Measurements from ENCODE around the gene TMOD1. TPM values are rescaled to one million over a fixed set of nuclear protein-coding genes. Genes with fewer than 3 reads are reported as not detected.

Gene TMOD1
- polyA plus RNA-seq, 1 experiment: 0.10 TPM

DNA sequence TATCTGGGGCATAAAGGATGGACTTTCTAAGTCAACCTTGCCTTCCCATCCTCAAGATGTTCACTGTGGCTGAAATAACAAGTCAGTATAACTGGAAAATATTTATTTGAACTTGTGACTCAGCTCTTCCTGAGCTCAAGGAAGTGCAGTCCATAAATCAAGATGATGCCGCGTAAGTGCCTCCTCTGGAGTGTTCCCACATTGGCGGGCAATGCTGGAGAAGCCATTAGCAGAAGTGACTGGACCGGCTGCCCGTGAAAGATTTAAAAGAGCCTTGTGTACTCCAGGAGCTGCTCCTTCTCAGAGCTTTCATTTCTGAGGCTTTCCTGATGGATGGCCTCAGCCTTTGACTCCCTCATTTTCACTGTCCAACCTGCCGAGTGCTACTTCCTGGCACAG, 17.4 kb downstream of the TMOD1 start:
- ChIA-PET POLR2A (no interaction called here), CTCF (interaction anchor here (1.4 to 3.6 kb wide), 3 partner anchors 50 to 96 kb away, joined by 3 to 16 read pairs (median 10); no protein-coding TSS in a partner anchor)
- peak; percentile 46 for DNase-seq (ENCODE audit: low read depth, low spot score)
- Histone ChIP-seq H3K27me3 (ENCODE audit: control insufficient read depth, insufficient read depth, low read length) (peaks cover 28% of the 10 kb centered on the region), H3K27ac (ENCODE audit: low read depth, low read length) (peak overlapping the region; percentile 21), H3K4me3 (ENCODE audit: low read depth, low read length) (no peak overlapping the region), H3K9me3 (ENCODE audit: control insufficient read depth, insufficient read depth, low read length) (no peaks in the 10 kb centered on the region)
- TF ChIP-seq, protein P1, sequence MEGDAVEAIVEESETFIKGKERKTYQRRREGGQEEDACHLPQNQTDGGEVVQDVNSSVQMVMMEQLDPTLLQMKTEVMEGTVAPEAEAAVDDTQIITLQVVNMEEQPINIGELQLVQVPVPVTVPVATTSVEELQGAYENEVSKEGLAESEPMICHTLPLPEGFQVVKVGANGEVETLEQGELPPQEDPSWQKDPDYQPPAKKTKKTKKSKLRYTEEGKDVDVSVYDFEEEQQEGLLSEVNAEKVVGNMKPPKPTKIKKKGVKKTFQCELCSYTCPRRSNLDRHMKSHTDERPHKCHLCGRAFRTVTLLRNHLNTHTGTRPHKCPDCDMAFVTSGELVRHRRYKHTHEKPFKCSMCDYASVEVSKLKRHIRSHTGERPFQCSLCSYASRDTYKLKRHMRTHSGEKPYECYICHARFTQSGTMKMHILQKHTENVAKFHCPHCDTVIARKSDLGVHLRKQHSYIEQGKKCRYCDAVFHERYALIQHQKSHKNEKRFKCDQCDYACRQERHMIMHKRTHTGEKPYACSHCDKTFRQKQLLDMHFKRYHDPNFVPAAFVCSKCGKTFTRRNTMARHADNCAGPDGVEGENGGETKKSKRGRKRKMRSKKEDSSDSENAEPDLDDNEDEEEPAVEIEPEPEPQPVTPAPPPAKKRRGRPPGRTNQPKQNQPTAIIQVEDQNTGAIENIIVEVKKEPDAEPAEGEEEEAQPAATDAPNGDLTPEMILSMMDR (IDR thresholded peaks at IDR 0.05; ENCODE audit: low read depth, low read length): no peak

DNA sequence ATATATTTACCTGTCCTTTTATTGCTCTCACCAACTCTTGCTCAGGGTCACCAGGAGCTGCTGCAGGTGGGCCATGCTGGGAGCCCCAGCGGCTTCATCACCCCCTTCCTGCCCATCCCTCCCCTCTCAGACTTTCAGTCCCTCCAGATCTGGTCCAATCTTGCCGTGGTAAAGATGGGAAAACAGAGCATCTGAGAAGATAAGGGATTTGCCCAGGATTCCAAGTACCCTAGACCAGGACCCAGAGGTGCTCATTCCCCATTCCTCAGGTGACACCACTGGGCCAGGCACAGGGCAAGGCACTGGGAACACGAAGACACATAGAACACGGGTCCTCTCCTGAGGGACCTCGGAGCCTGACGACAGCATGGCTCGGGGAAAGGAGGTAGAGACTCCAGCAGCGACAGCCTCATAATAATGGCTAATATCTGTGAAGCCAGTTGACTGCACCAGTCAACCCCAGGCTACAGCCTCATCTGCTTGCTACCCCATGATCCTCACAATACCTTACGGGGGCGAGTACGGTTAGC, 18.0 kb downstream of the TMOD1 start:
- Histone ChIP-seq H3K27ac (ENCODE audit: low read depth, low read length) (no peak overlapping the region), H3K4me3 (ENCODE audit: low read depth, low read length) (no peak overlapping the region), H3K27me3 (ENCODE audit: control insufficient read depth, insufficient read depth, low read length) (peaks cover 26% of the 10 kb centered on the region), H3K9me3 (ENCODE audit: control insufficient read depth, insufficient read depth, low read length) (no peaks in the 10 kb centered on the region)
- CTCF ChIA-PET: interaction anchor here (3.6 kb wide), 1 partner anchor 79 kb away, joined by 16 read pairs; no protein-coding TSS in a partner anchor
- no peak for DNase-seq (ENCODE audit: low read depth, low spot score)
- TF ChIP-seq, protein P1 (IDR thresholded peaks at IDR 0.05; ENCODE audit: low read depth, low read length): no peak
- POLR2A ChIA-PET: no interaction called here

DNA sequence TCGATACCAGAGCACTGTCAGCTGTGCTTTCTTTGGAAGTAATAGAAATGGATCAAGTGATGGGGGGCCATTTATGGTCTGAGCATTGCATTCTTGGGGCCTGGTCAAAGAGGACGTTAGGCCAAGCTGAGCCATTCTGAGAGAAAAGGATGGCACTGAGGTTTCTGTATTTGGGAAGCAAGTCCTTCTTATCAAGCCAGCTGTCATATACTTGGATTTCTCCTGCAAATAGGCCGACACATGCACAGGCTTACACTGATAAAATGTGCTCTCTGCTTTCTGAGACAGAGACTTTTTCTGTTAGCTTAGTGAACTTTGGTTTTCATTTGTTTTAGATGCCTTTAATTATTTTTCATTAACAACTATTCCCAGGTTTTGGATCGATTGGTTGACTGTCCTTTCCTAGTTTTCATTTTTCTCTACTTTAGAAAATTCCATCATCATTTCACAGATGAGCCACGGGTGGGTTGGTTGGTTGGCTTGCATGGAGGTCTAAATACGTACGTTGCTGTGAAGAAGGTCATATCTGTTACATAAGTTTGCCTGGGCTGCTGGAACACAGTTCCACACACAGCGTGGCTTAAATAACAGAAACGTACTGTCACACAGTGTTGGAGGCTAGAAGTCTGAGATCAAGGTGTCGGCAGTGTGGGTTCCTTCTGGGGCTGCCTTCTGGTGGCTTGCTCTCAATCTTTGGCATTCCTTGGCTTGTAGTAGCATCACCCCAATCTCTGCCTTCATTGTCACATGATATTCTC, 20.3 kb downstream of the TMOD1 start:
- ChIA-PET CTCF (interaction anchor here (1.4 to 1.9 kb wide), 2 partner anchors 53 to 77 kb away, joined by 3 to 4 read pairs; no protein-coding TSS in a partner anchor), POLR2A (no interaction called here)
- Histone ChIP-seq H3K4me3 (ENCODE audit: low read depth, low read length) (no peak overlapping the region), H3K27ac (ENCODE audit: low read depth, low read length) (no peak overlapping the region), H3K9me3 (ENCODE audit: control insufficient read depth, insufficient read depth, low read length) (no peaks in the 10 kb centered on the region), H3K27me3 (ENCODE audit: control insufficient read depth, insufficient read depth, low read length) (peaks cover 19% of the 10 kb centered on the region)
- DNase-seq (ENCODE audit: low read depth, low spot score): no peak
- TF ChIP-seq, protein P1 (IDR thresholded peaks at IDR 0.05; ENCODE audit: low read depth, low read length): no peak

DNA sequence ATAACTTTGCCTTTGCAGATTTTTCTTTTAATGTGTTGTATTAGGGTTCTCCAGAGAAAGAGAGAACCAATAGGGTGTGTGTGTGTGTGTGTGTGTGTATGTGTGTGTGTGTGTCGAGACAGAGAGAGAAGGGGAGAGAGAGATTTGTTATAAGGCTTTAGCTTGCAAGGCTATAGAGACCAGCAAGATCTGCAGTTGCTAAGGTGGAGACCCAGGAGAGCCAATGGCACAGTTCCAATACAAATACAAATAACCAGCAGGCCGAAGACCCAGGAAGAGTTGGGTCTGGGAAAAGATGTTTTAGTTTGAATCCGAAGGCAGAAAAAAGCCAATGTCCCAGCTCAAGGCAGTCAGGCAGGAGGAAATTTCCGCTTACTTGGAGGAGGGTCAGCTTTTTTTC, 23.0 kb downstream of the TMOD1 start:
- Histone ChIP-seq H3K9me3 (ENCODE audit: control insufficient read depth, insufficient read depth, low read length) (no peaks in the 10 kb centered on the region), H3K4me3 (ENCODE audit: low read depth, low read length) (no peak overlapping the region), H3K27ac (ENCODE audit: low read depth, low read length) (no peak overlapping the region), H3K27me3 (ENCODE audit: control insufficient read depth, insufficient read depth, low read length) (peaks cover 24% of the 10 kb centered on the region)
- TF ChIP-seq, protein P1 (IDR thresholded peaks at IDR 0.05; ENCODE audit: low read depth, low read length): no peak
- DNase-seq (ENCODE audit: low read depth, low spot score): no peak
- POLR2A ChIA-PET: no interaction called here
- CTCF ChIA-PET: interaction anchor here (1.5 kb wide), 1 partner anchor 55 kb away, joined by 4 read pairs; no protein-coding TSS in a partner anchor

DNA sequence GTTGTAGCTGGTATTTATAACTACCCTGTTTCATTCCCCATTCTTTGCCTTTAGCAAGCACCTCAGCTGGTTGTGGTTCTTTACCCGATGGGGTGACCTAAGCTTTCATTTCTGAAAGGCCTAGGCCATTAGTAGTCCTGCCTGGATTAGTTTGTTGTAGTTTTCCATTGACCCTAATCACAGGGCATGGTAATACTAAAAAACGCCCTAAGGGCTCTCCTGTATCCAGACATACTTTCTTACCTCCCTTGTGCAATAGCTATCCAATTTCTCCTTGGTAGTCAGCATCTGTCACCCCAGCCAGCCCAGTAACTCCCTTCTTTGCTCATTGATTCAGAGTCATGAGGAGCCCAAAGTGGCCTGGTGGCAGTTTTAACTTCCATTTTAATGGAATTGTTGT, 24.0 kb downstream of the TMOD1 start:
- ChIA-PET CTCF (interaction anchor here (1.1 to 1.5 kb wide), 4 partner anchors 56 to 114 kb away, joined by 3 to 4 read pairs (median 4); no protein-coding TSS in a partner anchor), POLR2A (no interaction called here)
- H3K4me3 ChIP-seq (ENCODE audit: low read depth, low read length): no peak overlapping the region
- peaks cover 24% of the 10 kb centered on the region for H3K27me3 ChIP-seq (ENCODE audit: control insufficient read depth, insufficient read depth, low read length)
- H3K27ac ChIP-seq (ENCODE audit: low read depth, low read length): no peak overlapping the region
- no peak for DNase-seq (ENCODE audit: low read depth, low spot score)
- H3K9me3 ChIP-seq (ENCODE audit: control insufficient read depth, insufficient read depth, low read length): no peaks in the 10 kb centered on the region
- TF ChIP-seq, protein P1 (IDR thresholded peaks at IDR 0.05; ENCODE audit: low read depth, low read length): no peak
